Naive thymus-derived CD8-positive, alpha-beta T cell (primary cell): ENCODE results near the gene CDH23. TPM values are rescaled to one million over a fixed set of nuclear protein-coding genes. Genes with fewer than 3 reads are reported as not detected.
A peak's percentile ranks its signal among the peaks of the same experiment; 100 is the strongest.

ENCODE experiments used
- ATAC-seq, 2 donors: fragments of 150-1000 bp; cut with Tn5 transposase in 1 of 2; sonication (Bioruptor Pico), chemical (Tn5 transposase) in 1 of 2; 1 replicate in 1 of 2; 2 replicates in 1 of 2; pipeline ENCODE4 v1.10.0; 2021; ENCODE audit warnings: mild to moderate bottlenecking in 2 of 2, moderate library complexity in 2 of 2
- POLR2A ChIA-PET: fragments of 350-600 bp; sonication (Branson Sonifier 250); formaldehyde crosslinking; loops from one replicate; lab custom pipeline; 2021; ENCODE audit warnings: antibody characterized with exemption; lab: Charles Lee
- DNase-seq, 10 donors: peaks; one replicate each; pipeline versions ENCODE4 v3.0.0 to v3.0.0-alpha.2; 2020 to 2022
- H3K27ac Mint-ChIP-seq, 10 donors: one replicate each; pipeline ENCODE4 v1.8.0; 2020 to 2022; ENCODE audit warnings: mild to moderate bottlenecking in 10 of 10, mixed read lengths in 10 of 10, moderate library complexity in 4 of 10, inconsistent platforms in 1 of 10
- H3K27me3 Mint-ChIP-seq, 5 donors: one replicate each; pipeline ENCODE4 v1.8.0; 2021 to 2022; ENCODE audit warnings: mixed read lengths in 5 of 5
- H3K36me3 Mint-ChIP-seq, 3 donors: one replicate each; pipeline ENCODE4 v1.8.0; 2020 to 2022; ENCODE audit warnings: mixed read lengths in 3 of 3, mild to moderate bottlenecking in 2 of 3, inconsistent platforms in 1 of 3
- H3K4me1 Mint-ChIP-seq, 4 donors: one replicate each; pipeline ENCODE4 v1.8.0; 2021 to 2022; ENCODE audit warnings: mixed read lengths in 4 of 4
- H3K4me3 Mint-ChIP-seq, 10 donors: one replicate each; pipeline ENCODE4 v1.8.0; 2020 to 2022; ENCODE audit warnings: mild to moderate bottlenecking in 10 of 10, mixed read lengths in 10 of 10, moderate library complexity in 6 of 10, inconsistent platforms in 1 of 10
- H3K9me3 Mint-ChIP-seq, 9 donors: one replicate each; pipeline ENCODE4 v1.8.0; 2020 to 2022; ENCODE audit warnings: mixed read lengths in 9 of 9, mild to moderate bottlenecking in 3 of 9, inconsistent platforms in 1 of 9, moderate library complexity in 1 of 9
- polyA plus RNA-seq, 3 donors: library from polyadenylated mRNA; unstranded; fragments of 300-500 nt; fragmentation: Illumina TruSeq; gene quantifications; one replicate each; pipeline ENCODE4 v1.2.3, GENCODE V29; 2021
- total RNA-seq, 8 experiments: library from RNA in 2 of 8; stranded (reverse) in 2 of 8; gene quantifications; one replicate each; pipeline ENCODE4 v1.2.3 and lab custom pipeline; 2021 to 2026

Gene CDH23
- total and polyA plus RNA-seq, 5 experiments from 2014 or later, result 0.82 to 10.2 (median 3.8) TPM

DNA sequence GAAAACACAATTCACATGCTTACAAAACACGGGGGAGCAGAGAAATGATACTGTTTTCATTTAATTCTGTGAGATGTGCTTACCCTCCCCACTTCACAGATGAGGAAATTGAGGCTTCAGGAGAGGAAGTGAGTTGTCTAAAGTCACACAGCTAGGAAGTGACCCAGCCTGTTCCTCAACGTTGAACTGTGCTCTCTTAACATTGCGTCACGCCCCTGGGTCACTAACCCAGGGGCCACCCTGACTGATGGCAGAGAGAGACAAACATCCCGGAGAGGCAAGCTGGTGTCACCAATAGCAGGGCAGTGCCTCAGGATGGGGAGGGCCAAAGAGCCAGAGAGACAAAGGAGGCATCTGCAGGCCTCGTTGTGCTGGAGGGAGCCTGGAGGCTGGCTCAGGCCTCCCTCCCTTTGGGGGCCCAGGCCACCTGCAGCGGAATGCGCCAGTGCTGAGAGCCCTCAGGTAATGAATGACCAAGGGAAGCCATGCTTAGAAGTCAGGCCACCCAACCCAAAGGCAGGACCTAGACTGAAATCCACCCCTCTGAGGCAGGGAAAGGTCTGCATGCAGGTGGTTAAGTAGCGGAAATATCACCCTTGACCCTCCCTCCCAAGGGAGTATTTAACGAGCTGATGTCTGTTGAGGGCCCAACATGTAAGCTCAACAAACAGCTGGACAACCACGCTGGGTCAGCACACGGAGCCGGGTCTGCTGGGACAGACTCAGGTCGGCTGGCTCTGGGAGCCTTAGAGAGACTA lies 241.5 kb downstream of the CDH23 start:
- Mint-ChIP-seq H3K4me3 (peak overlapping the region in 1 of 10 donors; percentile 74), H3K9me3 (no peaks in the 10 kb centered on the region), H3K27ac (no peak overlapping the region), H3K27me3 (peaks cover 0 to 4% (median 0%) of the 10 kb centered on the region in 5 donors), H3K4me1 (peaks cover 2 to 8% (median 5%) of the 10 kb centered on the region in 4 donors), H3K36me3 (no peaks in the 10 kb centered on the region)
- ATAC-seq (no peak), DNase-seq (no peak)
- POLR2A ChIA-PET, result no interaction called here

DNA sequence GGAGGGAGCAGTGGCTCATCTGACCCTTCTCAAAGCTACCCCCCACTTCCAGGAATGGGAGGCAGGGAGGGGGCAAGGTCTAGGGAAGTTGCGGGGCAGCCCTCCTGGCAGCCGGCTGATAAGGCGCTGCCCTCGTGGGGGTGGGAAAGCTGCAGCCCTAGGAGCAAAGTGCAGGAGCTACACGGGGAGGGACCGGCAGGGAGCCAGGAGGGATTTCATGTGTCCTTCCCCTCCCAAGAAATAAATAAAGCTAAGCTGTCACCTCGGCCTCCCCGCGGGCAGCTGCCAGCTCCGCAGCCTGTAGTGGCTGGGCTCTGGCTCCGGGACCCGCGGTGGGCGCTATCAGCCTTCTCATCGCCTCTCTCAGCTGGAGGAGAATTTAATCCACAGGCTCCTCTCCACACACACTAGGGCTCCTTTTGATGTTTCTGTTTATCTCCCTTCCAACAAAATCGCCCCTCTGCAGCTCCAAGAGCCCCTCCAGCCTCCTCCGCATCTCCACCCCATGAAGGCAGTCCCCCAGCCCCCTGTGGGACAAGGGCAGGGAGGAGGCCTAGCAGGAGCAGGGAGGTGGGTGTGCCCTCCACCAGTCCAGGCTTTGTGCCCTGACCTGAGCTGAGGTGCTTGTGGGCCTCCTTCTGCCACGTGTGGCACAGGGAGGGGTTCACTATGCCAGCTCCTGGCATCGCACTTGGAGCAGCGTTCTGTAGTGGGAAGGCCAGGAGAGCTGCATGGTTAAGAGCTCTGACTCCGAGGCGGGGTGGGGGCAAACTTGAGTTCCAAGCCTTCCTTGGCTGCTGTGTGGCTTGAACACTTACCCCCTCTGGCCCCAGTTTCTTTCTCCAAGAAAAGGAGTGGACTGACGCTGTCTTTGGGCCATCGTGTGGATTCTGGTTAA lies 242.4 kb downstream of the CDH23 start:
- peak overlapping the region in 1 of 10 donors; percentile 74 for H3K4me3 Mint-ChIP-seq
- no peak for DNase-seq
- no peaks in the 10 kb centered on the region for H3K36me3 Mint-ChIP-seq
- no peaks in the 10 kb centered on the region for H3K9me3 Mint-ChIP-seq
- no peak for ATAC-seq
- peaks cover 2 to 8% (median 5%) of the 10 kb centered on the region in 4 donors for H3K4me1 Mint-ChIP-seq
- POLR2A ChIA-PET, result no interaction called here
- H3K27ac Mint-ChIP-seq, result no peak overlapping the region
- H3K27me3 Mint-ChIP-seq, result peaks cover 0 to 4% (median 0%) of the 10 kb centered on the region in 5 donors

DNA sequence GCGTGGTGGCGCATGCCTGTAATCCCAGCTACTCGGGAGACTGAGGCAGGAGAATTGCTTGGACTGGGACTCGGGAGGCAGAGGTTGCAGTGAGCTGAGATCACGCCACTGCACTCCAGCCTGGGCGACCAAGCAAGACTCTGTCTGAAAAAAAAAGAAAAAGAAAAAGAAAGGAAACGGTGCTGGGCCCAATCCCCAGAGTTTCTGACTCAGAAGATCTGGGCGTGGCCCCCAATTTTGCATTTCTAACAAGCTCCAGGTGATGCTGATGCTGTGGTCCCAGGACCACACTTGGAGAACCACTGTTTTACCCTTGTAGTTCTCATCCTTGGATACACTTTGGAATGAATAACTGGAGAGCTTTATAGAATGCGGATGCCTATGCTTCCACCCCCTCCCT lies 243.9 kb downstream of the CDH23 start:
- DNase-seq (no peak), ATAC-seq (no peak)
- Mint-ChIP-seq H3K9me3 (no peaks in the 10 kb centered on the region), H3K27ac (no peak overlapping the region), H3K4me1 (peaks cover 2 to 8% (median 5%) of the 10 kb centered on the region in 4 donors), H3K36me3 (no peaks in the 10 kb centered on the region), H3K27me3 (peaks cover 0 to 4% (median 0%) of the 10 kb centered on the region in 5 donors), H3K4me3 (no peak overlapping the region)
- POLR2A ChIA-PET, result no interaction called here

DNA sequence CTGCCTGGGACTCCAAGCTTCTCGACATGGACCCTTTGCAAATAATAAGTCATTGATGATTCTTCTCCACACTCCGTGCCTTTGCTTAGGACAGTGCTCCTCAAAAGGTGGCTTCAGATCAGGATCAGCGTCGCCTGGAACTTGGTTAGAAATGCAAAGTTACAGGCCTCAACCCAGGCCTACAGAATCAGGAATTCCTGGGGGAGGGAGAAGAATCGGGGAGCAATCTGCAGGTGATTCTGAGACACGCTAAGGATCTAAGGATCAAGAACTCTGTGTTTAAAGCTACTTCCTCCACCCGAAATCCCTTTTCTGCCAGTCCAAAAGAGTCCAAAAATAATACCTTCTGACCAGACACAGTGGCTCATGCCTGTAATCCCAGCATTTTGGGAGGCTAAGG lies 244.7 kb downstream of the CDH23 start:
- Mint-ChIP-seq H3K4me3 (no peak overlapping the region), H3K9me3 (no peaks in the 10 kb centered on the region), H3K27ac (peak overlapping the region in 2 of 10 donors; percentile 17 to 77), H3K27me3 (peaks cover 0 to 4% (median 0%) of the 10 kb centered on the region in 5 donors), H3K36me3 (no peaks in the 10 kb centered on the region), H3K4me1 (peaks cover 2 to 6% (median 5%) of the 10 kb centered on the region in 4 donors)
- POLR2A ChIA-PET, result no interaction called here
- ATAC-seq (no peak), DNase-seq (no peak)

DNA sequence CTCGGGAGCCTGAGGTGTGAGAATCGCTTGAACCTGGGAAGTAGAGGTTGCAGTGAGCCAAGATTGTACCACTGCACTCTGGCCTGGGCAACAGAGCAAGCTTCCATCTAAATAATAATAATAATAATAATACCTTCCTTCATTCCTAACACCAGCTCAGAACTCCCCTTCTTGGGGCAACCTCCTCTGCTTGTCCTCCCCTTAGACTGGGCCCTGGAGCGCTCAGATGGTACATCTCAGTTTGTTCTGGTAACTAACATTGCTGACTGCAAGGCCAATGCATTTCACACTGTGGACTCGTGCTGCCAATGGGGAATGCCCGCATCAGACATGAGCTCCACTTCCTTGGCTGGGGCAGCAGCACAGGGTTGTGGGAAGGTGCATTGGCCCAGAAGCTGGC lies 245.3 kb downstream of the CDH23 start:
- no peak for ATAC-seq
- Mint-ChIP-seq H3K4me1 (peaks cover 2 to 6% (median 5%) of the 10 kb centered on the region in 4 donors), H3K36me3 (no peaks in the 10 kb centered on the region), H3K27me3 (peaks cover 0 to 4% (median 0%) of the 10 kb centered on the region in 5 donors), H3K4me3 (no peak overlapping the region), H3K27ac (no peak overlapping the region), H3K9me3 (no peaks in the 10 kb centered on the region)
- DNase-seq, result no peak
- POLR2A ChIA-PET, result no interaction called here

DNA sequence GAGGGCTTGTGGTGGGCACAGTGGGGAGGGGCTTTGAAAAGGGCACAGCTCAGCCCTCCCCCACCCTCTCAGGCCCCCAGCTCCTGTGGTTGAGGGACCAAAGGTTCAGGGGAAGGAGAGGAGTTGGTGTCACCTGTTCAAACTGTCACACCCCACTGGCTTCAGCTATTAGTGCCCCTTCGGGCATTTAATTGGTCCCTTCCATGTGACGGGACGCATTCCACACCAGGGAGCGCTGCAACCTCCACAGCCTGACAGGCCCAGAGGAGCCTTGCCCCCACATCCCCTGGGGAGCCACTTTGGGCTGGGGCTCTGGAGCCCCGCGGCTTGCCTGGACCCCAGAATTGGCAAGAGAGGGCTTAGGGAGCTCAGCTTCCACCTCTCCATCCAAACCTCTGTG lies 247.2 kb downstream of the CDH23 start:
- ATAC-seq, result no peak
- no peaks in the 10 kb centered on the region for H3K4me1 Mint-ChIP-seq
- no peak for DNase-seq
- no peak overlapping the region for H3K4me3 Mint-ChIP-seq
- H3K9me3 Mint-ChIP-seq, result no peaks in the 10 kb centered on the region
- no peak overlapping the region for H3K27ac Mint-ChIP-seq
- POLR2A ChIA-PET, result interaction anchor here (0.7 kb wide), 1 partner anchor 1177 kb away, joined by 3 read pairs; no protein-coding TSS in a partner anchor
- H3K36me3 Mint-ChIP-seq, result no peaks in the 10 kb centered on the region
- H3K27me3 Mint-ChIP-seq, result no peaks in the 10 kb centered on the region

DNA sequence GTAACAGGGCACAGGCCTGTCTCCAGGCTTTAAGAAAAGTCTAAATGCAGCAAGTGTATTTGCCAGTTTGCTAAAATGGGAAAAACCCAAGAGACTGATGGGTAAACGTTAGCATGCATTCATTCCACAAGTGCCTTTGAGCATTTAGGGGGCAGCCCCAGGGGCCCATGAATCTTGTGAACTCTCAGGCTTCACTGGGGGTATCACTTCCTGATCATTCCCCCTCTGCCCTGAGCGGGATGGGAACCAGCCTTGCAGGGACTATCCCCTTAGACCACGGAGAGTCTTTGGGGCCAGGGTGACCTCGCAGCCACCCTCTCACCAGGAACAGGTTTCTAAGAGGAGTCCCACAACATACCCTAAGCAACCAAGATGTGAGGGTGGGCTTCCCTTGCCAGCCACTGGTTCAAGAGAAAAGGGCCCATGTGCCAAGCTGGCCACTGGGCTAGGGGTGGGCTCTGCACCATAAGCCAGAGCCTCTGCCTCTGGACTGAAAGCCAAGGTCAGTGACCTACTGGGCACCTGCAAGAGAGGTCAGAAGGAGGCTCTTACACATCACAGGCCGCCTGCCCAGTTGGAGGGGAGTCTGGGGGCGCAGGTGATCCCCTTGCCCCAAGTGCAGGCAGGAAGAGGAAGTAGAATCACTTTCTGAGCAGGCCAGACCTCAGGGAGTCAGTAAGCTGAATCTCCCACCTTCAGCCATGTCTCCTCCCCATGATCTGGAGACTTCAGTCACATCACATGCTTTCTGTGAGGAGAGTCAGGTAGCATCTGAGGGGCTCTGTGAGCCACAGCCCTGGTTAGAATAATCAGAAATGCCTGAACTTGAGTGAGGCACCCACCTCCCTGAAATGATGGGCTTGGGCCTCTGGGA lies 247.8 kb downstream of the CDH23 start:
- no peak overlapping the region for H3K4me3 Mint-ChIP-seq
- H3K9me3 Mint-ChIP-seq, result no peaks in the 10 kb centered on the region
- H3K27me3 Mint-ChIP-seq, result no peaks in the 10 kb centered on the region
- no peak overlapping the region for H3K27ac Mint-ChIP-seq
- ATAC-seq (no peak), DNase-seq (no peak)
- POLR2A ChIA-PET, result no interaction called here
- no peaks in the 10 kb centered on the region for H3K4me1 Mint-ChIP-seq
- H3K36me3 Mint-ChIP-seq, result no peaks in the 10 kb centered on the region

DNA sequence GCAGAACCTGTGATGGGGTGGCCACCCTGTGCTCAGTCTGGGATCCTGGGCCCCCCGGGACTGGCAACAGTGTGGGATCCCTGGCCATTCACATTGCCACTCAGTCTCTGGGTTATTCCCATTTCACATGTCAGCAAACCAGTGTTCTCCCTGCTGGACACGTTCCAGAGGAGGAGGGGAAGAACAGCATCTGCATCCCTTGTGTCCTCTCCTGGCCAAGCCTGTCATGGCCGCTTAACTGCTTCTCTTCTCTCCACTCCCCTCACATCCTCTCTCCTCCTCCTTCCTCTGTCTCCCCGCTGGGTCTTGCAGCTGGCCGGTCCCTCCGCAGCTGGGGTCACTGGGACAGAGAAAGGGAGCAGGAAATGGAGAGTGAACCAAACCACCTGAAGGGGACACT lies 248.5 kb downstream of the CDH23 start:
- no peaks in the 10 kb centered on the region for H3K36me3 Mint-ChIP-seq
- H3K4me3 Mint-ChIP-seq, result no peak overlapping the region
- POLR2A ChIA-PET, result no interaction called here
- DNase-seq (no peak), ATAC-seq (no peak)
- H3K27me3 Mint-ChIP-seq, result no peaks in the 10 kb centered on the region
- no peaks in the 10 kb centered on the region for H3K9me3 Mint-ChIP-seq
- peak overlapping the region in 1 of 10 donors; percentile 65 for H3K27ac Mint-ChIP-seq
- no peaks in the 10 kb centered on the region for H3K4me1 Mint-ChIP-seq

DNA sequence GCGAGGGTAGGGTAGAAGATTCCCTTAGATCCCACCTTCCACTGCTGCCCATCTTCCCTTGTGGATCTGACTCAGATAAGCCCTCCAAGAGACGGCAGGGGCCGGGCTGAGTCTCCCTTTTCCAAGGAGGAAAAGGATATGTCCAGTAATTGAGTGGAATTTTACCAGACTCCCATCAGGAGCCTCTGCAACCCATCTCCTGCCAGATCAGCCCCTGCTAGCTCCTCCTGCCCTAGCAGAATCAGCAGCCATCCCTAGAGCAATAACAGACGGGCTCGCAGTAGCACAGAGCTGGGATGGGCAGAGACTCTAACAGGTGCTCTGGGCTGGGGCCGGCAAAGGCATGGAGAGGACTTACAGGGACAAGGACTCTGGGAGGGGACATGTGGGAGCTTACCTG lies 249.3 kb downstream of the CDH23 start:
- POLR2A ChIA-PET, result no interaction called here
- H3K4me1 Mint-ChIP-seq, result no peaks in the 10 kb centered on the region
- no peak for DNase-seq

DNA sequence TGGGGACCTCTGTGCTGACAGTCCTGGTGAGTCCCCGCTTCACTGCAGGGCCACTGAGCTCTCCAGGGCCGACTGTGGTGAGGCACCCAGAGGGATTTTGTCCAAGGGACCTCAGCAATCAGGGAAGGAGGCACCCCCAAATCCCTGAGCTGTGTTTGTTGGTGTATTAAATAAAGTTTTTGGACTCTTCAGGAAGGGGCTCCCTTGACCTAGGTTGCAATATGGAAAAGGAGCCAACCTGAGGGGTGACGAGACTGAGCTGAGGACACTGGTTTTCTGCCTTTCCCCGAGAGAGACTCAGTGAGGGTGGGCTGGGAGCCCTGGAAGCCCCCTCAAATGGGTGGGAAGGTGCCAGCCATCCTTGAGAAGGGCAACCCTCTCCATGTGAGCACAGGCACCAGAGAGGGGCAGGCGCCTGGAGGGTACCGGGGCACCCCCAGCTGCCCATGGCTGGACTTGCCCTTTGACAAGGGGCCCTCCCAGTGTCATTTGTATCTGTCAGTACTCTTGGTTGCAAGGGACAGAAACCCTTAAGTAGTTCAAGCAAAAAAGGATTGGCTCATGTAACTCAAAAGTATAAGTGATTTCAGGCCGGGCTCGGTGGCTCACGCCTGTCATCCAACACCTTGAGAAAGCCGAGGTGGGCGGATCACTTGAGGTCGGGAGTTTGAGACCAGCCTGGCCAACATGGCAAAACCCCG lies 250.0 kb downstream of the CDH23 start:
- Mint-ChIP-seq H3K36me3 (no peaks in the 10 kb centered on the region), H3K4me3 (no peak overlapping the region), H3K27me3 (no peaks in the 10 kb centered on the region), H3K9me3 (no peaks in the 10 kb centered on the region), H3K27ac (no peak overlapping the region), H3K4me1 (peaks cover 0 to 1% (median 0%) of the 10 kb centered on the region in 4 donors)
- DNase-seq, result no peak
- no peak for ATAC-seq
- POLR2A ChIA-PET, result no interaction called here

More for the DNA sequence above, 249.3 kb downstream of the CDH23 start:
- Mint-ChIP-seq H3K36me3 (no peaks in the 10 kb centered on the region), H3K27me3 (no peaks in the 10 kb centered on the region), H3K9me3 (no peaks in the 10 kb centered on the region), H3K27ac (peak overlapping the region in 1 of 10 donors; percentile 15), H3K4me3 (no peak overlapping the region)
- ATAC-seq, result no peak

DNA sequence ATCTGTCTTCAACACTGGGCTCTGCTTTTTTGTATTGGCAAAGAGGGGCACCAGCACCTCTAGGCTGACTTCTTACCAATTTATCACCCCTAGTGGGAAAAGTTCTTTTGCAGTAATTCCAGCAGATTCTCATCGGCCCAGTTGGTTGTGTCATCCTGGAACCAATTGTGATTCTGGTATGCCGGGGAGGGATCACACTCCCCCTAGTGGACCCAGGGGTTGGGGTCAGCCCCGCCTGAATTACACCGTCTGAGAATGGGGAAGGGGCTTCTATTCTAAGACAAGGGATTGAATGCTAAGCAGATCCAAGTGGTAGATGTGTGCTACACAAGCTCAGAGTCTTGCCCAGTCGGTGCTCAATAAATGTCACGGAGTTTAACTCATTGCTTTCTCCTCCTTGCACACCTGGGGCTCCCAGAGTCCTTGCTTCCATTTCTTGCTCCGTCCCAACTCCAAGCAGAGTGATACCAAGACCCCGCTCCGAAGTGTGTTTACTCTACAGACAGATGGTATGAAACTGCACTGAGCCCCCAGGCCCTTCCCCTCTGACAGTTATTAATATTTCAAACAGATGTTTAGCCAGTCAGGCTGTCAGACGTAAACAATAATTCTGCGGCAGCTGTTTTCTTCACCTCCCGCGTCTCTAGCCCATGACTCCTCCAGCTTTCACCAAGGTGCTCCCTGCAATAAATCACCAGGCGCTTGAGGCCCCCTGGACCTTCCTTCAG lies 251.0 kb downstream of the CDH23 start:
- H3K4me3 Mint-ChIP-seq, result no peak overlapping the region
- no peaks in the 10 kb centered on the region for H3K36me3 Mint-ChIP-seq
- H3K9me3 Mint-ChIP-seq, result no peaks in the 10 kb centered on the region
- POLR2A ChIA-PET, result no interaction called here
- ATAC-seq (no peak), DNase-seq (no peak)
- peak overlapping the region in 3 of 10 donors; percentile 27 to 40 (median 38) for H3K27ac Mint-ChIP-seq
- H3K27me3 Mint-ChIP-seq, result no peaks in the 10 kb centered on the region
- H3K4me1 Mint-ChIP-seq, result peaks cover 0 to 2% (median 0%) of the 10 kb centered on the region in 4 donors
